GM21528 (cell line): ENCODE data around the gene SP140L.
A peak's percentile ranks its signal among the peaks of the same experiment; 100 is the strongest.
"Not testable (repeated sequence)": the region's sequence is repeated elsewhere in the genome, so short reads cannot be mapped to it uniquely, and the experiment has no call there.

Source experiments
- ATAC-seq: cut with Tn5 transposase; IDR thresholded peaks from one replicate; pipeline ENCODE4 v1.9.1; 2021; ENCODE audit warnings: mild to moderate bottlenecking, moderate library complexity; ENCODE audit not compliant: unreplicated experiment, low FRiP score

Gene SP140L

DNA sequence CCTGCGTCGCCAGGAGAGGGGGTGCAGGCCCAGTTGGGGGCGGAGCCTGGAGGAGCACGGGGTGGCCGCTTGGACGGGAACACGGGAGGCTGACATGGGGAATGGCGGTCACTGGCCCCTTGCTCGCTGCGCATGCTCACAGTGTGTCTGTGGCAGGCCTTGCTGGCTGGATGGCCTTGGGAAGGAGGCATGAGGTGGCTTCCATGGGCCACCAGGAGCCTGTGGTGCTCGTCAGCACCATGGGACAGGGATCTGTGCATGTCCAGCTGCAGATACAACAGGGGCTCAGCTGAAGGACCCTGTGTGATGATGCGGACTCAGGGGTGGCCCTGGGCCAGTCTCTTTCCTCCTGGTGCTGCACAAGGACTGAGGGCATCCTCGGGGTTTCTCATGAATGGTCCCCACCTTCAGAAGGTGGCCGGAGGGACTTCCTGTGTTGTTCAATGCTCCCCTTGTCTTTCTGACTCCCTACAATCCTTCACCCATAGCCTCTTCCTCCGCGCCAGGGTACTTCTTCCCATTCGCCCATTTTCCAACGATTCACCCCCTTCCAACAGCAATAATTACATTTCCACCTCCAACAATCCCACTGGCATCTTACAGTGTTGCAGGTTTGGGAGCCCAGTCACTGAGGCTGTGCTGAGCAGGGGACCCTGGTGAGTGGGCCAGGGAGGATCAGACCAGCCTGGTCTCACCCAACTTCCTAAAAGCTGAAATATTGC is 3.4 kb upstream of the SP140L start:
- ATAC-seq = no peak

GRCh38 chr2:230324503-230324902 is 2.5 kb upstream of the SP140L start:
- ATAC-seq = no peak

DNA sequence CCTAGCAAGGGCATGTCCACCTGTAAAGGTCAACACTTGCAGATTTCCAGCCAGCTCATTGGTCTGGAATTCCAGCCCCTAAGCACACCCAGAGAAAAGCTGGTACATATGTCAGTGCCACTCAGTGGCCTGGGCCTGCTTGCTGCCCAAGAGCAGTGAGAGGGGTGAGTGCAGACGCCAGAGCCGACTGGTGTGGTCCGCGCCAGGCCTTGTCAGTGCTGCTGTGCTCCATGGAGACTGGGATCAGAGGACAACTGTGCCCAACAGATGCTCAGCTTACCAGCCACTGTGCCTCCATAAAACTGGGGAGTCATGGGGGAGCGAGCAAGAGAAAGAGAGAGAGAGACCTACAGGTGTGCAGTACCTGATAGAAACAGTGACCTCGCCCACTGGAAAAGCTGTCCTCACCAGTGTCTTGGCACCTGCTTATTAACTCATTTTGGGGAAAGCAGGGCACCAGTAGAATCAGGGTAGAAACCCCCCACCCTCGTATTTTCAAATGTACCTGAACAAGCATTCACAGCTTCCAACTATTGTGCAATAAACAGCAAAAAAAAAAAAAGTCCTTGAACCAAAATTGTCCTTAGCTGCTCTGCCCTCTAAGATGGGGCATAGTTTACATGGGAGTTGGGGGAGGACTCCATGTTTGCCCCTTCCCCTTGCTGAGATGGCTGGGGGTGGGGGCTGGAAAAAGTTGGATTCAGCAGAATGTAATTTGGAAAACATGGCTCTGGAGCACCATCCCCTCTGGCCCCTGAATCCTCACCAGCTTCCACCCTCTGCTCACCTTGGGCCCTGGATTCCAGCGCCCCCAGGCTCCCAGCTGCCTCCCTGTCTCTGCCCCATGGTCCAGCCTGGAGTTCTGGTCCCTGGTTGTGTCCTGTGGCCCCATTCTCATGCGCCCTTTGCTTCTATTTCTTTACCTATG is 1.4 kb upstream of the SP140L start:
- ATAC-seq = no peak

DNA sequence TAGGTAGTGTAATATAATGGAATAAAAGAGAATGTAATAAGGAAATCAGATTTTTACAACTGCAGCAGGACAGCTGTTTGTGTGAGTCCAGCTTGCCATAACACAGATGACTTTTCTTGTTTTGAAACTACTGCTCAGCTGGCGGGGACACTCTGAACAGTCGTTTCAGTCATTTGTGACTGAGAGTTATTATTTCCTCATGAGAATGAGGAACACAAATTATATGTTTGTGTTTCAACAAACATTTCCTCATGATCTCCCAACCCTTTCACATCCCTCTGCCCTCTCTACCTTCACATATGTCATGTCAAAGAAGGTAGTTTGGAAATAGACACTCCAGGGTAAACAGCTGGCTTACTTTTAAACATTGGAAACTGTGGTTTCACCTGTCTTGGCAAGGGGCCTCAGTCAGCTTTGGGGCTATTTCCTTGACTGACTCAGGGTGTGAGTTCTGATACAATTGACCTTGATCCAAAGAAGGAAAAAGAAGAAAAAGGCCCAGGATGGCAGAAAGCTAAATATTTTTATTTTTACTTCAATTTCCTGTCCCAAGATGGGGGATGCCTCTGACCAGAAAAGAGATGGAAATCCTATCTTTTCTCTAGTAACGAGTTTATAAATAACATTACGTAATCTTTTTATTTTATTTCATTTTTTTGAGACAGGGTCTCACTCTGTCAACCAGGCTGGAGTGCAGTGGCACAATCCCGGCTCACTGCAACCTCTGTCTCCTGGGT is 593 bp downstream of the SP140L start:
- peak; percentile 72 for ATAC-seq

GRCh38 chr2:230328155-230328458 is 1.1 kb downstream of the SP140L start:
- ATAC-seq = no peak

- ATAC-seq = no peak
These were observed 3.1 kb downstream of the SP140L start for GRCh38 chr2:230329946-230330605.

DNA sequence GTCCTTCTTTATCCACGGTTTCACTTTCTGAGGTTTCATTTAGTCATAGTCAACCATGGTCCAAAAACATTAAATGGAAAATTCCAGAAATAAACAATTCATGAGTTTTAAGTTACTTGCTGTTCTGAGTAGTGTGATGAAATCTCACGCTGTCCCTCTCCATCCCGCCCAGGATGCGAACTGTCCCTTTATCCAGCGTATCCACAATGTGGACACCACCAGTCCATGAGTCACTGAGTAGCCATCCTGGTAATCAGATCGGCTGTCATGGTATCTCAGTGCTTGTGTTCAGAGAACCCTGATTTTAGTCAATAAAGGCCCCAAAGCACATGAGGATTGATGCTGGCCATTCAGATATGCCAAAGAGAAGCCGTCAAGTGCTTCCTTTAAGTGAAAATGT is 3.7 kb downstream of the SP140L start:
- no peak for ATAC-seq

GRCh38 chr2:230335461-230335863 is 8.5 kb downstream of the SP140L start:
- ATAC-seq = no peak

GRCh38 chr2:230335864-230336506 is 9.0 kb downstream of the SP140L start:
- no peak for ATAC-seq

GRCh38 chr2:230341936-230342528 is 15.0 kb downstream of the SP140L start:
- ATAC-seq = not testable (repeated sequence)

DNA sequence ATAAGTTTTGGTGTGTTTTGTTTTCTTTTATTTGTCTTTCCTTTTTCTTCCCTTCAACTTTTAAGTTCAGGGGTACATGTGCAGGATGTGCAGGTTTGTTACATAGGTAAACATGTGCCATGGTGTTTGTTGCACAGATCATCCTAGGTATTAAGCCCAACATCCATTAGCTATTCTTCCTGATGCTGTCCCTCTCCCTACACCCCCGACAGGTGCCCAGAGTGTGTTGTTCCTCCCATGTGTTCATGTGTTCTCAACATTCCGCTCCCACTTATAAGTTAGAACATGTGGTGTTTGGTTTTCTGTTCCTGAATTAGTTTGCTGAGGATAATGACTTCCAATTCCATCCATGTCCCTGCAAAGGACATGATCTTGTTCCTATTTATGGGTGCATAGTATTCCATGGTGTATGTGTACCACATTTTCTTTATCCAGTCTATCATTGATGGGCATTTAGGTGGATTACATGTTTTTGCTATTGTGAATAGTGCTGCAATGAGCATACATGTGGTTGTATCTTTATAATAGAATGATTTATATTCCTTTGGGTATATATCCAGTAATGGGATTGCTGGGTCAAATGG is 16.1 kb downstream of the SP140L start:
- ATAC-seq = not testable (repeated sequence)

- no peak for ATAC-seq
These were observed 16.8 kb downstream of the SP140L start for GRCh38 chr2:230343747-230344146.

- no peak for ATAC-seq
These were observed 19.5 kb downstream of the SP140L start for GRCh38 chr2:230346465-230346864.

DNA sequence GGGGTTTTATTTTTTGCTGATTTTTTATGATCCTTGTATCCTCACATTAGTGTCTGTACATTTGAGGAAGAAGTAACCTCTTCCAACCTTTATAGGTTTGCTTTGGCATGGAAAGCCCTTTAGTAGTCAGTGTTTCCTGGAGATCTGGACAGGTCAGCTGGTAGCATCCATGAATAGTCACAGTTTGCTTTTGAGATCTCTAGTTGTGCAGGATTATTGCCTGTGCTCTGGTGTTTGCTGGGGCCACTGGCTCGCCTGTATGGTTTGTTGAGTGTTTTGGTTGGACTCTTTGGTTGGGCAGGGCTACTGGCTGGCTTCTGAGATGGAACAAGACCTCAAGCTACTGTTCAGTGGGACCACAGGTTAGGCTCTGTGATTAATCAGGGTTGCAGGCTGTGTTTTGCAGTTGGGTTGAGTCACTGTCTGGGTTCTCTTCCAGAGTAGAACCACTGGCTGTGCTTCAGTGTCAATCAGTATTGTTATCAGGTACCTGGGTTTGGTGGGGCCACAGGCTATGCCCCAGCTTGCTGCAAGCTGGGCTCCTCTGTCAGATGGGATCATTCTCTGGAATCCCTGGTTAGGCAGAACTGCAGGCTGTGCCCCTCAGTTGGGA is 20.0 kb downstream of the SP140L start:
- ATAC-seq = no peak

DNA sequence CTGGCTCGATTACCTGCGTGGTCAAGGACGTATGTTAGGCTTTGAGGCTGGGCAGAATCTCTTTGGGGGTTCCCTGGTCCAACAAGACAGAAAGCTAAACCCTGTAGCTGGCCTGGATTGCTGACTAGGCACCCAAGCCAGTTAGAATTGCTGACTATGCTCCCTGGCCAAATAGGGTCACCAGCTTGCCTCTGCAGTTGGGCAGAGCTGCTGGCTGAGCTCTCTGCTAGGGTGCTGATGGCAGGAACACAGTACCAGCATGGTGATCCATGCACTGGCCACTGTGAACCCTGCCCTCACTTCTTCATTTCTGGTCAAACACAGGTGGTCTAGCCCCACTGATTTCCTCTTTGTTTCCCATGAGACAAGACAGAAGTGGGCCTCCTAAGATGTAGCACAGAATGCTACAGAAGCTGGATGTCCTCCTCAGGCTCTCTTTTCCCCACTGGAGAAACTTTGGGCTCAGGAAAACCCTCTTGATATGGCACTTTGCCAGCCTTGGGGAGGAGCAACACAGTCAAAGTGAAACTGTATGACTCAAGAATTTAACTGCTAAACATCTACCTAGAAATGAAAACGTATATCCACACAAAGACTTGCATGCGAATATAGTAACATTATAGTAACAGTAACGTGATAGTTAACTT is 20.8 kb downstream of the SP140L start:
- ATAC-seq = no peak

- ATAC-seq = no peak
These were observed 21.8 kb downstream of the SP140L start for GRCh38 chr2:230348787-230349186.

DNA sequence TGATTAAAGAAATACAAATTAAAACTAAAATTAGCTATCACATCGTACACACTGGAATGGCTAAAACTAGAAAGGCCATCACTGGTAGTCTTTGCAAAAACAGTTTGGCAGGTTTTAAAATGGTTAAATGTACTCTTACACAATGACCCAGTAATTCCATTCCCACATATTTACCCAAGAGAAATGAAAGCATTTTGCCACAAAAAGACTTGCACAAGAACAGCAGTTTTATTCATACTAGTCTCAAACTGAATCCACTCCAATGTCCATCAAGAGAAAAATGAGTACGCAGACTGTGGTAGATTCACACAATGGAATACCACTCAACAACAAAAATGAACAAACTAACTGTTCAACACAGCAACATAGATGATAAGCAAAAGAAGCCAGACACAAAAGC is 29.1 kb downstream of the SP140L start:
- no peak for ATAC-seq

GRCh38 chr2:230358305-230358704 is 31.3 kb downstream of the SP140L start:
- no peak for ATAC-seq

GRCh38 chr2:230360028-230360427 is 33.0 kb downstream of the SP140L start:
- no peak for ATAC-seq
